BJ (cell line): ENCODE results near the gene ZBTB47. TPM values are rescaled to one million over a fixed set of nuclear protein-coding genes. Genes with fewer than 3 reads are reported as not detected.
A peak's percentile ranks its signal among the peaks of the same experiment; 100 is the strongest.

Experiments used
- CTCF ChIA-PET: fragments of 350-600 bp; formaldehyde crosslinking; extraction: SDS; loops from one replicate; lab custom pipeline; 2021; ENCODE audit warnings: antibody characterized with exemption, inconsistent platforms; lab: Yijun Ruan, JAX
- POLR2A ChIA-PET: fragments of 300-600 bp; sonication (Branson Sonifier 250); formaldehyde crosslinking; extraction: SDS; loops from one replicate; lab custom pipeline; 2021; ENCODE audit warnings: antibody characterized with exemption; lab: Charles Lee
- DNase-seq: peaks from one replicate; pipeline ENCODE4 v3.0.0-alpha.2; 2011; ENCODE audit warnings: low read depth
- H3K27me3 ChIP-seq: 2 replicates; pipeline ENCODE4 v1.6.0; 2011; ENCODE audit warnings: low read length; ENCODE audit not compliant: control insufficient read depth, insufficient read depth
- H3K36me3 ChIP-seq: 2 replicates; pipeline ENCODE4 v1.5.1; 2011; ENCODE audit warnings: low read length; ENCODE audit not compliant: control insufficient read depth, insufficient read depth
- H3K4me3 ChIP-seq: 2 replicates; pipeline ENCODE4 v1.5.1; 2011; ENCODE audit warnings: low read depth, mild to moderate bottlenecking, control low read depth, low read length
- polyA plus RNA-seq: library from polyadenylated mRNA; depleted of rRNA; stranded (reverse); fragments of >200 nt; gene quantifications from 2 replicates; pipeline ENCODE4 v1.2.3, GENCODE V29; 2011
- TF ChIP-seq, protein P1 (sequence below): IDR thresholded peaks from 2 replicates; pipeline ENCODE4 v1.5.1; 2011; ENCODE audit warnings: low read depth, mild to moderate bottlenecking, control low read depth, inconsistent platforms, low read length, moderate library complexity; ENCODE audit not compliant: insufficient read depth

Gene ZBTB47
- polyA plus RNA-seq, 1 experiment = 30.1 TPM

DNA sequence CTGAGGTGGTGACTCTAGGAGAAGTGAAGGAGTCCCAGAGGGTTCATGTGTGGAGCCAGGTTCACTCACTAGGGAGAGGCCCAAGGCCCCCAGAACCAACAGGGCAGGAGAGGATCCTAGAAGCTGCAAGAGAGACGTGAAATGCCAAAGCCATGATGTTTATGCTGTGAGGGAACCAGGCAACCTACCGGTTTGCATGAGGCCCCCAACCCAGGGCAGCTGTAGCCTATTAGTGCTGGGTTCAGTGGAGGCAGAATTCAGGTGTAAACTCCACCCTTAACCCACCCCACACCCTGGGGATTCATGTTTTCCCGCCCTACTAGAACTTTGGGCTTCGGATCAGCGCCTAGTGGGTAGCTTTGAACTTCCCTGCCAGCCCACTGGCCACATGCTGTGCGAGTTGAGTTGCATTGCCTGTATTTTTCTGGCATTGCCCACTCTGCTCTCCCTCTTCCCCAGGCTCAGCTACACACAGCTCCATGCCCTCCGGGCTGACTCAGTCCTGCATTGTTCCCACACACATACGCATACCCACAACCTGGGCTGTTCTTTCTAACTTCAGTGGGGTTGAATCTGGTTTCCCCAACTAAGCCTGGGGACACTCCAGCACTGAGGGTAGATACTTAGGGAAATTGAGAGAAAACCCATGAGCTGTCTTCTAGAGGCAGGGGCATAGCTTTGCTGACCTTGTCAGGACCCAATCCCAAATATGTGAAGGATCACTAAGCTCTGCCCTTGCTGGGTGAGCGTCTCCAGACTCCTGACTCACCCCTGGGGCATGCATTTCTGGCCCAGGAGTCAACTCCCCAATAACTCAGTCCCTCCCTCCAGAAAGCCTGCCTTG, 2.0 kb upstream of the ZBTB47 start:
- TF ChIP-seq, protein P1, sequence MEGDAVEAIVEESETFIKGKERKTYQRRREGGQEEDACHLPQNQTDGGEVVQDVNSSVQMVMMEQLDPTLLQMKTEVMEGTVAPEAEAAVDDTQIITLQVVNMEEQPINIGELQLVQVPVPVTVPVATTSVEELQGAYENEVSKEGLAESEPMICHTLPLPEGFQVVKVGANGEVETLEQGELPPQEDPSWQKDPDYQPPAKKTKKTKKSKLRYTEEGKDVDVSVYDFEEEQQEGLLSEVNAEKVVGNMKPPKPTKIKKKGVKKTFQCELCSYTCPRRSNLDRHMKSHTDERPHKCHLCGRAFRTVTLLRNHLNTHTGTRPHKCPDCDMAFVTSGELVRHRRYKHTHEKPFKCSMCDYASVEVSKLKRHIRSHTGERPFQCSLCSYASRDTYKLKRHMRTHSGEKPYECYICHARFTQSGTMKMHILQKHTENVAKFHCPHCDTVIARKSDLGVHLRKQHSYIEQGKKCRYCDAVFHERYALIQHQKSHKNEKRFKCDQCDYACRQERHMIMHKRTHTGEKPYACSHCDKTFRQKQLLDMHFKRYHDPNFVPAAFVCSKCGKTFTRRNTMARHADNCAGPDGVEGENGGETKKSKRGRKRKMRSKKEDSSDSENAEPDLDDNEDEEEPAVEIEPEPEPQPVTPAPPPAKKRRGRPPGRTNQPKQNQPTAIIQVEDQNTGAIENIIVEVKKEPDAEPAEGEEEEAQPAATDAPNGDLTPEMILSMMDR = no peak
- peak; percentile 26 for DNase-seq
- POLR2A ChIA-PET = no interaction called here
- Histone ChIP-seq H3K4me3 (no peak overlapping the region), H3K27me3 (no peaks in the 10 kb centered on the region), H3K36me3 (peaks cover 9% of the 10 kb centered on the region)
- CTCF ChIA-PET = interaction anchor here (0.8 to 2.1 kb wide), 10 partner anchors 9 to 192 kb away, joined by 3 to 7 read pairs (median 3); partner anchors contain the start of gene NKTR

DNA sequence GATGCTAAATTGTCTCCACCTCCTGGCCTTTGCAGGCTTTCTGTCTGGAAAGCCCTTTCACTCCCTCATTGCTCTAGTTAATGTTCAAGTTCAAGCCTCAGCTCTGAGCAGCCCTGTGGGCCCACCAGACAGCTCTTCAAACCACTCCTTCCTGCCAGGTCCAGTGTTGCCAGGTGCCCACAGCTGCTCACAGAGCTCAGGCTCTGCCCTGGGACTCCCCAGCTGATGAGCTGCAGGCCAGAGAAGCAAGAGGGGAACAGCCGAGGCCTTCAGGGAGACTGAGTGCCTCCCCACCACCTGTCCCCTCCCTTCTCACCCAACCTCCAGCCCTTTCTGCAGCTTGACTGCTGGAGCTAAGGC, 1.3 kb upstream of the ZBTB47 start:
- ChIA-PET POLR2A (no interaction called here), CTCF (interaction anchor here (0.8 to 2.1 kb wide), 11 partner anchors 9 to 191 kb away, joined by 3 to 7 read pairs (median 3); partner anchors contain the start of gene NKTR)
- H3K4me3 ChIP-seq = peak overlapping the region; percentile 21
- no peaks in the 10 kb centered on the region for H3K27me3 ChIP-seq
- peaks cover 6% of the 10 kb centered on the region for H3K36me3 ChIP-seq
- TF ChIP-seq, protein P1 = no peak
- no peak for DNase-seq

DNA sequence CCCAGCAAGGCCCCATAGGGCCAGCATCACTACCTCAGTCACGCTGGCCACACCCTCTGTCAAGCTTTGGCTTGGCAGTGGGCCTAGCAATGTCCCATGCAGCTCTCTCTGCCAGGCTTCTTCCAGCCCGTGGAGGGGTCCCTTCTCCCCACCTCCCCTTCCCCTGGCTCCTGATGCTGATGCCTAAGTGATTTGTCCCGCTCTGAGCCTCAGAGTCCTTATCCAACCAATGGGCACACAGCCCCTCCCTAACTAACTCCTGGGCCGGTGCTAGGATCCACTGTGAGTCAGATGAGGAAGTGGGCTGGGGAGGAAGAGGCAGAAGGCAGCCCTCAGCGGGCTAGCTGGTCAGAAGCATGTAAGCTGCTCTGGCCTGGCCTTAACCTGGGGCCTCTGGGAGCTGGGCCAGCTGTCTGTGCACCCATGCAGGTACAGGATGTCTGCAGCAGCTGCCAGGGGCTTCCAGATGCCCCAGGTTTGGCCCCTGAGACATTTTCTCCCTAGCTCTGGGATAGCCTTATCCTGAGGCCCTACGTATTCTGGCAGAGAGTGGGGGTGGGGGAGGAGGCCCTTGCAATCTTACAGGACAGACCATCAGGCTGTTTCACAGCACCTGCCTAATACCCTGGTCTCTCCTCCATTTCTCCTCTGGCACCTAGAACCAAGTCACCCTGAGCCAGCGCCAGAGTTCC, 740 bp upstream of the ZBTB47 start:
- ChIA-PET POLR2A (no interaction called here), CTCF (interaction anchor here (0.8 to 1.6 kb wide), 9 partner anchors 8 to 190 kb away, joined by 3 to 7 read pairs (median 3); no protein-coding TSS in a partner anchor)
- TF ChIP-seq, protein P1 = no peak
- Histone ChIP-seq H3K36me3 (peaks cover 6% of the 10 kb centered on the region), H3K4me3 (peak overlapping the region; percentile 74), H3K27me3 (no peaks in the 10 kb centered on the region)
- no peak for DNase-seq

DNA sequence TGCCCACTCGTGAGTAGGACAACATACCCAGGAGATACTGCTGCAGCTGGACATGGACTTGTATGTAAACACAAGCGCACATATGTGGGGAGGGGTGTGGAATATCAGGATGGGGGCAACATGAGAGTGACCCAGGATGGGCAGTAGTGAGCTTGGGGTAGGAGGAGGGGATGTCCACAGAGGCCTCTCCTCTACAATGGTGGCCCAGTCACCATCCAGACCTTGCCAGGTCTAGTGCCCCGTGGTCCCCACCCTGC, 266 bp upstream of the ZBTB47 start:
- ChIA-PET CTCF (interaction anchor here (0.8 to 1.5 kb wide), 3 partner anchors 12 to 127 kb away, joined by 3 to 4 read pairs (median 3); no protein-coding TSS in a partner anchor), POLR2A (interaction anchor here (0.6 kb wide), 1 partner anchor 574 kb away, joined by 3 read pairs; no protein-coding TSS in a partner anchor)
- DNase-seq = no peak
- no peaks in the 10 kb centered on the region for H3K27me3 ChIP-seq
- TF ChIP-seq, protein P1 = no peak
- peak overlapping the region; percentile 74 for H3K4me3 ChIP-seq
- H3K36me3 ChIP-seq = peaks cover 8% of the 10 kb centered on the region
